ENCODE data around the gene LRCH4.

LRCH4 gene

DNA sequence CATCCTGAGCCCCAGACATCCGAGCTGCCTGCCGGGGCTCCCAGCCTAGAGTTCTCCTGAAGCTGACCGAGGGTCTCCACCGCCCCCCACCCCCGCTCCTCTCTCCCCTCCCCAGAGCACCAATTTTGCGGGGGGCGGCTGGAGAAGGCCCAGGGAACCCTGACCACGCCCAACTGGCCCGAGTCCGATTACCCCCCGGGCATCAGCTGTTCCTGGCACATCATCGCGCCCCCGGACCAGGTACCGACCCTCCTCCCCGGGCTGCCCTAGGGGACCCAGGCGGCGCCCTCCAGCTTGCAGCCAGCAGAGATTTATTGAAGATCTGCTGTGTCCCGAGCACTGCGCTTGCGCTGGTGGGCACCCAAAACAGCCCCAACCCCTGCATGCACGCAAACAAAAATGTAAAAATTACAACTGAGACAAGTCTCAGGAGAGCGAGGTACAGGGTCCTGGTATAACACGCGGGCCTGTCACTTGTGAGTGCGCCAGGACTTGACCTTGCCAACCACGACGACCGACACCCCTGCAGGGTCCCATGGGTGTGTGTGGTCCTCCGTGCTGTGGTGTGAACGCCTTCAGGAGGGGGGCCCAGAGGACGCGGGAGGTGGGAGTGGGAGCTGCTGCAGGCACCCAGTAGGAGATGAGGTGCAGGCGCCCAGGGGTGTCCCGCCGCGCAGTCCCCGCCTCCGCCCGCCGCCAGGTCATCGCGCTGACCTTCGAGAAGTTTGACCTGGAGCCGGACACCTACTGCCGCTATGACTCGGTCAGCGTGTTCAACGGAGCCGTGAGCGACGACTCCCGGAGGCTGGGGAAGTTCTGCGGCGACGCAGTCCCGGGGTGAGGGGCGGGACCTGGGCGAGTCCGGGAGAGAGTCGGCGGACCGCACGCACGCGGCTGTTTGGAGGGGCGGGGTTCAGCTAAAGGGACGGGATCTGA, 19.3 kb upstream of the LRCH4 start:
- DNase-seq: peak; percentile 77

GRCh38 chr7:100604028-100604975, 18.4 kb upstream of the LRCH4 start:
- DNase-seq: peak; percentile 92

GRCh38 chr7:100603726-100604027, 17.7 kb upstream of the LRCH4 start:
- DNase-seq: no peak

GRCh38 chr7:100602889-100603725, 17.2 kb upstream of the LRCH4 start:
- DNase-seq: no peak

DNA sequence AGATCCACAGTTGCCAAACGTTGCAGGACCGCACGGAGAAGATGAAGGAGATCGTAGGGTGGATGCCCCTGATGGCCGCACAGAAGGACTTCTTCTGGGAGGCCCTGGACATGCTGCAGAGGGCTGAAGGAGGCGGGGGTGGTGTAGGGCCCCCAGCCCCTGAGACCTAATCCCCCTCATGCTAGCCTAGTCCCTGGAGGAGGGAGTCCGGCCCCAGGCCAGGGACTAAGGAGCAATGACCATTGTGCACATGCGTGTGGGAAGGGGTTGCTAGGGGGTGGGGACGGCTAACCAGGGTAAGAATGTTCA, 14.8 kb upstream of the LRCH4 start:
- no peak for DNase-seq

GRCh38 chr7:100599911-100600729, 14.2 kb upstream of the LRCH4 start:
- DNase-seq: no peak

GRCh38 chr7:100598425-100598824, 12.5 kb upstream of the LRCH4 start:
- no peak for DNase-seq

DNA sequence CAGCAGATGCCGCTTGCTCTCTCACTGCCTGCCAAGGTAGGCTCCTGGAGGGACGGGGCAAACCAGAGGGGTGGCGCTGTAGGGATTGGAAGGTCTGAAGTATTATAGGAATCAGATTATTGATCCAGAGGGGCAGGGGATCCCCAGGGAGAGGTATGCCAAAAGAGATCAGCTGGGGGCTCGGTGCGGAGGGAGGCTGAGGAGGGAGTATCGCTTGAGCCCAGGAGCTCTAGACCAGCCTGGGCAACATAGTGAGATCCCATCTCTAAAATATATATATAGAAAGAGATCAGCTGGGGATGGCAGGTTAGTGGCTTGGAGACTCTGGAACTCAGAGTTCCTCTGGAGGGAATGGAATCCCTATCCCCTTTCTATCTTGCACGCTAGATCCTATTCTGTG, 9.3 kb upstream of the LRCH4 start:
- no peak for DNase-seq

- DNase-seq: no peak
Observed at GRCh38 chr7:100591596-100591995, 5.7 kb upstream of the LRCH4 start.

GRCh38 chr7:100590077-100590737, 4.3 kb upstream of the LRCH4 start:
- DNase-seq: no peak

DNA sequence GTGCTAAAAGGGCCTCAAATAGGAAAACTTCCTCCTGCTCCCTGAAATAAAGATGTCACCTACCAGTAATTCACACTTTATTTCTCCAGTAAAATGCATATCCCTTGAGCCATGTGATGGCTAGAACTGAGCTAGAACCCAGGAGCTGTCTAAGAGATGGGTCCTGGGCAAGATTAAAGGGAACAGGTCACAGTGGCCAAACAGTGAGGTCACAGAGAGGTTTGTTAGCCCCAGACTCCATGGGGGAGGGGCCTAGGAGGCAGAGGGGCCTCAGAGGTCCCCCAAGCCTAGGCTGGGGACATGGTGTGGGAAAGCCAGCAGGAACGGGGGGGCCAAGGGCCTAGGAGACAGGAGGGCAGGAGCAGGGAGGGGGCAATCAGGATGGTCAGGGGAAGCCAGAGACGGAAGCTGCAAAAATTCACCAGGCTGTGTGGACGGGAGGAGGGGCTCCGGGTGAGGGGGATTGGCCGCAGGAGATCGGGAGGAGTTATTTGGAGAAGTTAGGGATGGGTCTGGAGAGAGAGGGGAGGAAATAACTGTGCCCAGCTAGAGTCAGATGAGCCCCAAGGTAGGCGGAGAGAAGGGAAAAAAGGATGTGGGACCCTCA, 3.5 kb upstream of the LRCH4 start:
- no peak for DNase-seq

DNA sequence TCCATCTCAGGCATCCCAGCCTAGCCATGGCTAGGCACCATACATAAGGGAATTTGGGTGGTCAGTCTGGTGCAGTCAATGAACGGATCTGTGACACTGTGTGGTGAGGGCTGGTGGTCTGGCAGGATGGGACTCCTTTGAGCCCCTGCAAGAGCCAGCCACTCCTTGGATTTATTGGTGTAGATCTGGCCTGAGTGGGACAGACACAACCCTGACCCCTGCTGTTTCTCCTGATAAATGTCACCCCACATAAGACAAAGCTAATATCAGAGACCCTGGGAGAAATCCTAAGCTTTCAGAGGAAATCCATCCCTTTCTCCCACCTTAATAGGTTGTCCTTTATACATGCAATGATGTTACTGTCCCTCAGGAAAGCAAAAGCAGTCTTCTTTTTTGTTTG, 2.5 kb upstream of the LRCH4 start:
- DNase-seq: no peak

- peak; percentile 99 for DNase-seq
Observed at GRCh38 chr7:100586266-100587025, 517 bp upstream of the LRCH4 start, which contains the start of gene FBXO24. Gene FBXO24, plus strand, starts transcription at chr7:100586328. Its CDS starts 298 bp downstream, at chr7:100586626.

DNA sequence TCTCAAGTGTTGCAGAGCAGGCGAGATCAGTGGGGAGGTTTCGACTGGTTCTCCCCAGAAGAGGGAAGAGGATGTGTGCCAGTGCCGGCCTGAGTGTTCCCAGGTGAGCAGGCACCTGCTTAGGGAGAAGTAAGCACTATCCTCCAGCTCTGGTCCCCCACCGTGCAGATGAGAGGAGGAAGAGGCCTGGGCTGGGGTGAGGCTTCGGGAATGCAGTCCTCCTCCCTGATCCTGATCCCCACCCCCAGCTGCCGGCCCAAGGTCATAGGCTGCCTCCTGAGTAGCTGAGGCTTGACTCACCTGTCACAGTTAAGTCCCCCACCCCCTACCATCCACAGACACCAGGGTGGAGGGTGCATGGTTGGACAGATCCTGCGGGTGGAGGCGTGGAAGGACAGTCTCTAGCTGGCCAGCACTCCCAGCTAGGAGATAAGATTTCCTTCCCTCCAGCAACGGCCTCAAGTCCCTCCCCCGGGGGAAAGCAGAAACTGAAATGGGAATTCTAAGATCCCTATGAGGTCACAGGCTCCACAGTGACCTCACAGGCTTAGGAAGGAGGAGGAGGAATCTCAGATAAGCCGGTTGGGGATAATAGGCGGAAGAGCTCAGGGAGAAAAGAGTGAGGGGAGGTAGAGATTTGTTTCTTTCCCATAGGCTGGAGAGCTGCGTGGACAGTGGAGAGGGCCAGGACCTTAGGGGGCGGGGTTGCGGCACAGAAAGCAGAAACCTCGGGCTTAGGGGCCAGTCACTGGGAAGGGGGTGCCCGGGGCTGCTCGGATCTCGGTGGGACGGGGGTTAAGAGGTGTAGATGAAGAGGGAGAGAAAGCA, 1.0 kb downstream of the LRCH4 start:
- DNase-seq: no peak

DNA sequence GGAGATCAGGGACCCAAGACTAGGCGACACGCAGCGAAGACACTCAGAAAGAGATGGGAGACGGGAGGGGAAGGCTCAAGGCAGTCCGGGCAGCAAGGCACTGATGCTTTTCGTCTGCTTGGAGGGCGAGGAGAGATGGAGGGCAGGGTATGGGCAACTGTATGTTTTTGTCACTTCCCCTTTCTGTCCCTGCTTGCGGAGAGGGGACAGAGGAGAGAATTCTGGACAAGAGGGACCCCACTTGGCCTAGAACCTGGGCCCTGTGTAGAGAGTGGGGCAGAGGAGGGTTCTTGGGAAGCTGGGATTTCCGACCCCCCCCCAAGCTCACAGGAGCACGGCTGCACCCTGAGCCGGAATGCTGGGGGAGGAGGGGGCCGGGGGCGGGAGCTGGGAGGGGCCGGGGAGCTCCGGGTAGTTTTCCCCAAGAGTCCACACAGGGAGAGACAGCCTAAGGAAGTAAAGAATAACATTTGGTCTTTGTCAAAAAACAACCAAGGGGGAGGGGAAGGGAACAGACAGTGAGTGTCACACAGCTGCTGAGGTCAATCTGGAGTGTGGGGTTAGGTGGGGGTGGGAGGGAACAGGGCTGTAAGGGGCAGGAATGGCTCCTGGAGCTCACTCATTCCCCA, 1.8 kb downstream of the LRCH4 start:
- DNase-seq: no peak

DNA sequence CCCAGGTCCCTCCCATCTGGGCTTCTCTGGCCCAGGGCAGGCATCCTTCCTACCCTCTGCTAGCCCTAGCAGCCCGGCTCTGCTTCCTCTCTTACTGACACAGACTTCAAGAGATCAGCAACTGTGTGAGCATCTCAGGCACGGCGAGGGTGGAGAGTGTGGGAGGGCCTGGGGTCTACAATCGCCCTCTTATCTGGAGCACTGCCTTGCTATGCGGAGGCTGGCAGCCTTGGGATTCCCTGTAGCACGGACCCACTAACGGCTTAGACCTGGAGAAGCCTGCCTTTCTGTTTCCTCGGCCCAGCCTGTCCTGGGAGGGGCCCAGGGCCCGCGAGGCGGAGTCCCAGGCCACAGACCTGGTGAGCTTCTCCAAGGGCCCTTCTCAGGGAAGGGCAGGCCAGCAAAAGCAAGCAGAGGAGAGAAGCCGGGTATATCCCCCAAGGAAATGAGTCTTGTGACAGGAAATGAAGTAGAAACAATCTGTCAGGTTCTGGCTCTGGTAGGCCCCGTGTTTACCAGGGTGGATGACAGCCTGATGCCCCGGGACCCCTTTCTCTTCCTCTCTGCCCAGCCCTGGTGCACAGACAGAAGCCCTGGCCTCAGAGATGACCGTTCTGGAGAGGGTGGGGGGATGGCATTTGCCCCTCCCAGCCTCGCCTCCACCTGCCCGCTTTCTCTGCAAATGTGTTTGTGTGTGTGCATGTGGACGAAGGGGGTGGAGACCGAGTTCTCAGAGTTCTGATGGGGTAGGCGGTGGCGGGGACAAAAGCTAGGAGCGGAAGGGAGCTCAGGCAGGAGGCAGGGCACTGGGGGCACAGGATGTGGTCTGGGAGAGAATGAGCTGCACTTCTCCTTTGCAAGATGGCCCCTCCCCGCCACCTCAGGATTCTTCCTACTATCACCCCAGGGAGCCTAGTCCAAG, 2.5 kb downstream of the LRCH4 start:
- DNase-seq: peak; percentile 85

DNA sequence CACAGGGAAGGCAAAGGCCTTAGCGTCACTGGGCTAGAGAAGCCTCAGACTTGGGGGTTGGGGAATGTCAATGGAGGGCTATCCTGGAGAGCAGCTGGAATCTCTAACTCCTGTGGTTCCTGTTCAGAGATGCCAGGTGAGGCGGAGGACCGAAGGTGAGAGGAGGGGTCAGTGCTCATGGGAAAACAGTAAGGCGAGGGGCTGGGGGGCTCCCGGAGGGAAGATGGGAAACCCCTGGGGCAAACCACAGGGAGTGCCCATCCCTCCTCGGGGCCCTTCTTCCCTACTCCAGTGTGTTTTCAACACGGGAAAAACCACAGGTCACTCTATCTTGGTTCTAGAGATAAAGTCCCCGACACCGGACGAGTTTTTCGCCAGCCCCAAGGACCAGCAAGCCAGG, 3.3 kb downstream of the LRCH4 start:
- no peak for DNase-seq
